Fibroblast of the conjunctiva (primary cell): ENCODE results near the gene BRD1.
"Not testable (repeated sequence)": the region's sequence is repeated elsewhere in the genome, so short reads cannot be mapped to it uniquely, and the experiment has no call there.

Source experiments
- DNase-seq: peaks from one replicate; pipeline ENCODE4 v3.0.0-alpha.2; 2010; ENCODE audit warnings: low read depth

BRD1 gene

GRCh38 chr22:49825944-49826602, 1.6 kb downstream of the BRD1 start:
- no peak for DNase-seq

DNA sequence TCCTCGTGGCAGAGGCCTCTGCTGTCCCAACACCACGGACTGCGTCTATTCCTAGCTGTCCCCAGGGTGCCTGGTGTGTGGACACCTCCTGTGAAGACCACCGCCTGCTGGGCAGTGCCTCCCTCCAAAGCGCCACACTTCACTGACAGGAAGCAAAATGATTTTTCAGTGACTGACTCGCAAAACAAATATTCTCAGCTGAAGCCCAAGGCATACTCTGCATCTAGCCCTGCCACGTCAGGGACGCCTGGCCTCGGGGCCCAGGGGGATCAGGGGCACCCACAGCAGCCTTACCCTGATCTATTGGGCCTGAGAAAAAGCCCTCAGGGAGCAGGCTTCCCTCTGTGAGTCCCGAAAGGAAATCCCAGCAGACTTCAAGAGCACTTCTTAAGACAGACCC, 2.2 kb downstream of the BRD1 start:
- DNase-seq: no peak

- DNase-seq: no peak
These were observed 2.7 kb downstream of the BRD1 start for GRCh38 chr22:49824936-49825335.

- no peak for DNase-seq
These were observed 3.3 kb downstream of the BRD1 start for GRCh38 chr22:49824185-49824925.

DNA sequence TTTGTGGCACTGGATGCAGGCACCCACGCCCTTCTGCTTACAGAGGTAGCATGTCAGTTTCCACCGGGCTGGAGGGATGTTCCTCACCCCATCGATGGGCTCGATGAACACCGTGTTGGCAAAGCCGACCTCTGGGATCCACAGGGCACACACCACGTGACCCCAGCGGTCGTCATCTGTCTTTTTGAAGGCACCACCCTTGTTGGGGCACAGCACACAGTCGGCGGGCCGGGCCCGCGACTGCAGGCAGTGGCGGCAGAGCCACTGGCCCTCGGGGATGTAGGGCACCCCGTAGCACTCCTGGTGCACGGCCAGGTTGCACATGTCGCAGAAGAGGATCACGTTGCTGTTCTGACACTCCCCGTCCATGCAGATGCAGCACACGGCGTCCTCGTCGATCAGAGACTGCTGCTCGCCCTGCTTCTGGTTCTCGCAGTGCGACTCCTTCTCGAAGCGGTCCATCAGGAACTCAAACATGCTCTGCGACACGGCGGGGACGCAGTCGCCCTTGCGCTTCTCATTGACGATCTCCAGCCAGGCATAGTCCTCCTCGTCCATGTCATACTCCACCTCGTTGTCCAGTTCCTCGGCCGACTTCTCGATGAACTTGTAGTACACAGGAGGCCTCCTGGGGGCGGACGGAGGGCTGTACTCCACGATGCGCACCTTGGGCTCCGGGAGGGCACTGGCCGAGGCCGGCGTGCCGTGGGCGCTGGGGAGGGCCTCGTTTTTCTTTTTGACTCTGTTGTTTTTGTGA, 4.2 kb downstream of the BRD1 start:
- DNase-seq: no peak

GRCh38 chr22:49821741-49822140, 5.9 kb downstream of the BRD1 start:
- not testable (repeated sequence) for DNase-seq

GRCh38 chr22:49820984-49821383, 6.7 kb downstream of the BRD1 start:
- DNase-seq: no peak

DNA sequence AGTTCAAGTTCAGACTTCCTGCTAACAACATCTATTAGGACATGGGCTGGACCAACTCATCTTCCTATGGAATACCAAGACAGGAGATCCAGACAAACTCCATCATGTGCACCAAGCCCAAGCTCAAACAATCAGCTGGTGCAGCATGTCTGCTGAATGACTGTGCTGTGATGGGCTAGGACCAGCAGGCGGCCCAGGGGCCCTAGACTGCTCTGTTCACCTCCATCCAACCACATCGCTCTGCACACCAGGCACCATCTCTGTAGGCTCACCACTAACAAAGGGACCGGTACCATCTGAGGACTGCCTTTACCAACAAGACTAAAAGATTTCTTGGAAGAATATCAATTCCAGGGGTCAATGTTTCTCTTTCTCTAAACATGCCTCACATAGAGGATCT, 10.3 kb downstream of the BRD1 start:
- no peak for DNase-seq

DNA sequence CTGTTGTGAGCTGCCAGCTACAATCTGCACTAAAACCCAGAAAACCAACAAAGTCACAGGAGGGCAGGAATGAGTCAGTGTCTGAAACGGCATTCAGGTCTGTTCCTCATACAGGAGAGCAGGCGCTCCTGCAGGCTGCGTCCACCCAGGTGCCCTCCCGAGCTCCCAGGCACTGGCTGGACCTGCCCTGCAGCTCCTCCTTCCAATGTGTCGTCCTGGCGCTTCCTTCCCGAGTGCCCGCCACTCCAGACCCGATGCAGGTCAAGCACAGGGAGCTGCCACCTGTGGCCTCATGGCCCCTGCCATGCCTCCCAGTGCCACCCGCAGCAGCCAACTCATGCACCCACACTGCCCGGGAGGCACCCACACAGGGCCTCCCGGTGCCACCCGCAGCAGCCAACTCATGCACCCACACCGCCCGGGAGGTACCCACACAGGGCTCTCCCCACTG, 12.0 kb downstream of the BRD1 start:
- DNase-seq: no peak

- DNase-seq: no peak
These were observed 12.8 kb downstream of the BRD1 start for GRCh38 chr22:49814856-49815255.

DNA sequence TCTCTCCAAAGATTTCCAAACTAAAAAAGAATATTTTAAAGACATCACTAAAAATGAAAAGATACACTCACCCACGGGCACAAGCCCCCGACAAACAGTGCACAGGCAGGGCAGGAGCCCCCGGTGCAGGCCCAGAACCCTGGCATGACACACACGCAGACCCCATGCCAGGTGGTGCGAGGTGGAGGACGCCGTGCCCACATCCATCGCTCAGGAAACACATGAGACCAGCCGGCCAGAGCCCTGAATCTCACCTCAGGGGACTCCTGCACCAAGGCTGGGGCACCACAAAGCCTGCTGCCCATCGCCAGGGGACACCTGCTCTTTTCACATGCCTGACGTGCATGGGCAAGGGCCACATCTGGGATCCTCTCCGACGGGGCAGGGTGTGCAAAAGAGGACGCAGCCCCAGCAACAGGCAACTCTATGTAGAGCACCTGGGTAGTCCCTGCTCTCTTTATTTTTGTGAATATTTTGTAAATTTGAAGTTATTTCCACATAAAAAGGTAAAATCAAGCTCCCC, 13.4 kb downstream of the BRD1 start:
- DNase-seq: no peak

GRCh38 chr22:49812838-49813237, 14.8 kb downstream of the BRD1 start:
- DNase-seq: no peak

GRCh38 chr22:49811020-49811791, 16.5 kb downstream of the BRD1 start:
- no peak for DNase-seq

DNA sequence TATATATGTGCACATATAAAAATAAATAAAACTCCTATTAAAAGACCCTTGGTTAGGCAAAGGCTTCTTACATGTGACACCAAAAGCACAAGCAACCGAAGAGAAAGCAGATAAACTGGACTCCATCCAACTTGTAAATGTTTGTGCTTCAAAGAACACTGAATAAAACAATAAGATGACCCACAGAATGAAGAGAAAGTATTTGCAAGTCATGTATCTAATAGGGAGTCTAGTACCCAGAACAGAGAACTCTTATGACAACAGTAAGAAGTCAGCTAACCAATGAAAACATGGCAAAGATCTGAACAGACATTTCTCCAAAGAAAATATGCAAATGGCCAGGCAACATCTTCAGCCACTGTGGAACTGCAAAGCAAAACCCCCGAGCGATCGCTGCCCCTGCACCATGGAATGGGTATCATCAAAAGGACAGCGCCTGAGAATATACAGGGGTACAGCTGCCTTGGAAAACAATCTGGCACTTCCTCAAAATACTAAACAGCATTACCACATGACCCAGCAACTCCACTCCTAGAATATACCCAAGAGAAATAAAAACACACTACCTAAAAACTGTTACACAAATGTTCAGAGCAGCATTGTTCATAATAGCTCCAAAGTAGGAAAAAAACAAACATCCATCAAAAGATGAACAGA, 17.2 kb downstream of the BRD1 start:
- DNase-seq: no peak

GRCh38 chr22:49807780-49808708, 19.6 kb downstream of the BRD1 start:
- no peak for DNase-seq

- no peak for DNase-seq
These were observed 20.5 kb downstream of the BRD1 start for GRCh38 chr22:49807129-49807528.

- DNase-seq: no peak
These were observed 23.8 kb downstream of the BRD1 start for GRCh38 chr22:49803737-49804375.

DNA sequence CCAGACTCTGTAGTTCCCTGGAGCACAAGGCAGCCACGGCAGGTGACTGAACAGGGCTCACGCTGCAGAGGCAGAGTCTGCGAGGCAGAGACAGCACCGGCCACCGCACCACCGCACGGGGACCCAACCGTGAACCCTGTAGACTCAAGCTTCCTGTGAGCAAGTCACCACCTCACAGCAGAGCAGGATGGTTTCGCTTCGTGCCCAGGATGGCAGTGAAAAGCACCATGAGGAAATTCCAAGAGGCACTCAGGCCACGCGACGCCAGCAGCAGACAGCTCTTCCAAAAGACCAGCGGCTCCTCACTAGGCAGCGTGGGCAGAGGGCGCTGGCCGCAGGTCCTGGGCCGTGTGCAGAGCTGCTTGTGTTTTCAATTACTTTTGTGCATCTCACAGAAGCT, 24.5 kb downstream of the BRD1 start:
- no peak for DNase-seq

DNA sequence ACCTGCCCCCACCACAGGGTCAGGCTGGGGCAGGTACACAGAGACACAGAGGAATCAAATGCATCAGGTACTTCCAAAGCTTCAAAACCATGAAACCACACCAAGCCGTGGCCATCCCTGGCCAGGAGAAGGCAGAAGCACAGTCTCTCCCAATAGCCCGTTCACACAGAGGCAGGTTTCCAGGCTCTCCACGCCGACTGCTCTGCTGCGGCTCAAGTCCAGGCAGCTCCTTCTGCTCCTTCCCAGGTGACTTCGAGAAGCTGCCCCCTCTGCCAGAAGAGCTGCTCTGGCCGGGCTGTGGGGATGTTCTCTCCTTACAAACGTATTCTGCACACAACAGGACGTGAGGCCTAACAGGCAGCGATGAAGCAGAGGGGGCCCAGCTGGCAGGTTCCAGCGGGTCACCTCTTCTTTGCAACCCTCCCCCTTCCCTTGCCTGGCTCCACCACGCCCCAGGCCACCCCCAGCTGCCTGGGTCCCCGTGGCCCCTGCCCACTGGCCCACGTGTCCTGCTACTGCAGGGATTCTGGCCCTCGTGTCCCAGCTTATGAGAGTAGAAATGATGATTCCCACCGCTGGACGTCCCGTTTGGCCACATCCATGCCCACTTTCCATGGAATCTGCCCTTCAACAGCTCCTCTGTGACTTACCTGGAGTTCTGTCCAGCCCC, 26.1 kb downstream of the BRD1 start:
- no peak for DNase-seq
